Measurements from ENCODE around the gene LPO.

The LPO gene

DNA sequence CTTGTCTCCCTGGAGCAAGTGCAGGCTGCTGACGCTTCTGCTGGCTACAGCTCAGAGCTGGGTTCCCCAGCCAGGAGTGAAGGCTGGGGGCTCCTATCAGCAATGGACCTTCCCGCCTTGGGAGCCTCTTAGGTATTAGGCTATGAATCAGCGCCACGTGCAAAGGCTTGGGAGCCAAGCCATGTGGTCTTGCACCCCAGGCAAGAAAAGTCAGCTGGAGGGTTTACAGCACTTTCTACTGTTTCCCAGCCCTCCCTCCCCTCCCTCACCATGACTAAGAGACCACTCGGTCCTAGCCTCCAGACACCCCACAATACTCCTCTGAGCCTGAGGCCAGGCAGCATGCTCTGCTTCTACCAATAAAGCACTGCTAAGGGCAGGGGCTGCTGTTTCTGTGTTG is 33.6 kb upstream of the LPO start:
- Histone ChIP-seq H3K9ac (no peak overlapping the region), H3K4me1 (no peaks in the 10 kb centered on the region)

GRCh38 chr17:58205936-58206335 is 32.4 kb upstream of the LPO start:
- no peak overlapping the region for H3K27ac ChIP-seq
- H3K27me3 ChIP-seq = no peaks in the 10 kb centered on the region
- no peak overlapping the region for H3K4me3 ChIP-seq
- H3K9ac ChIP-seq = no peak overlapping the region
- no peaks in the 10 kb centered on the region for H3K9me3 ChIP-seq
- no peak for TF ChIP-seq Cebpa-rat (IDR thresholded peaks at IDR 0.05)
- peaks cover 41% of the 10 kb centered on the region for H3K36me3 ChIP-seq
- H3K4me1 ChIP-seq = no peaks in the 10 kb centered on the region
- no peaks in the 10 kb centered on the region for H4K20me1 ChIP-seq
- no peak overlapping the region for H3K4me2 ChIP-seq

More for the DNA sequence above, 33.6 kb upstream of the LPO start:
- Histone ChIP-seq H3K36me3 (peaks cover 30% of the 10 kb centered on the region), H3K4me3 (no peak overlapping the region), H4K20me1 (no peaks in the 10 kb centered on the region), H3K27ac (no peak overlapping the region), H3K27me3 (no peaks in the 10 kb centered on the region), H3K4me2 (no peak overlapping the region), H3K9me3 (no peaks in the 10 kb centered on the region)
- TF ChIP-seq Cebpa-rat (IDR thresholded peaks at IDR 0.05) = no peak

- H3K4me3 ChIP-seq = no peak overlapping the region
- H3K4me1 ChIP-seq = no peaks in the 10 kb centered on the region
- H3K9ac ChIP-seq = no peak overlapping the region
- H3K4me2 ChIP-seq = no peak overlapping the region
- H3K27me3 ChIP-seq = no peaks in the 10 kb centered on the region
- no peak overlapping the region for H3K27ac ChIP-seq
- no peaks in the 10 kb centered on the region for H4K20me1 ChIP-seq
- no peaks in the 10 kb centered on the region for H3K9me3 ChIP-seq
- TF ChIP-seq Cebpa-rat (IDR thresholded peaks at IDR 0.05) = no peak
- H3K36me3 ChIP-seq = peaks cover 47% of the 10 kb centered on the region
Observed at GRCh38 chr17:58207451-58207850, 30.9 kb upstream of the LPO start.

- no peak overlapping the region for H3K9ac ChIP-seq
- no peaks in the 10 kb centered on the region for H3K27me3 ChIP-seq
- H4K20me1 ChIP-seq = no peaks in the 10 kb centered on the region
- peaks cover 56% of the 10 kb centered on the region for H3K36me3 ChIP-seq
- no peaks in the 10 kb centered on the region for H3K4me1 ChIP-seq
- H3K9me3 ChIP-seq = no peaks in the 10 kb centered on the region
- no peak for TF ChIP-seq Cebpa-rat (IDR thresholded peaks at IDR 0.05)
- no peak overlapping the region for H3K4me2 ChIP-seq
- H3K4me3 ChIP-seq = no peak overlapping the region
- no peak overlapping the region for H3K27ac ChIP-seq
Observed at GRCh38 chr17:58208344-58208743, 30.0 kb upstream of the LPO start.

- H3K4me2 ChIP-seq = no peak overlapping the region
- H3K27me3 ChIP-seq = no peaks in the 10 kb centered on the region
- no peak overlapping the region for H3K4me3 ChIP-seq
- no peak for TF ChIP-seq Cebpa-rat (IDR thresholded peaks at IDR 0.05)
- H4K20me1 ChIP-seq = no peaks in the 10 kb centered on the region
- H3K9ac ChIP-seq = no peak overlapping the region
- H3K36me3 ChIP-seq = peaks cover 61% of the 10 kb centered on the region
- H3K4me1 ChIP-seq = no peaks in the 10 kb centered on the region
- no peak overlapping the region for H3K27ac ChIP-seq
- no peaks in the 10 kb centered on the region for H3K9me3 ChIP-seq
Observed at GRCh38 chr17:58210922-58211321, 27.5 kb upstream of the LPO start.

DNA sequence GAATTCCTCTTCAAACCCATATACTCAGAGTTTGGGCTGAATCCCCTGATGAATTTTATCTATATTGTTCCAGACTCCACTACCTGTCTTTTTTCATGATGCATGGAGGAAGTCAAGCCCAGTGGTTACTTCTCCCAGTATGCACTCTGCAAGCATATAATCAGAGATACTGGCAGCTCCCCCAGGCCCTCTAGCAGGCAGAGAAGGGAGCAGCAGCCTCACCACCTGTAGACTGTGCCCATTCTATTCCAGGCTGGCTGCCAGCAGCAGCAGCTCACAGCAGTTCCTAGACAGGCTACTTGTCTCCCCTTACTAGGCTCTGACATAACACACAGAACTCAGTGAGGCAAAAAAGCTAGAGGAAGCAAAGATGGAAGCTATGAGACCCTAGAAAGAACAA is 22.7 kb upstream of the LPO start:
- no peak for TF ChIP-seq Cebpa-rat (IDR thresholded peaks at IDR 0.05)
- Histone ChIP-seq H3K4me2 (no peak overlapping the region), H3K27ac (no peak overlapping the region), H3K4me3 (no peak overlapping the region), H4K20me1 (no peaks in the 10 kb centered on the region), H3K9ac (no peak overlapping the region), H3K36me3 (peaks cover 25% of the 10 kb centered on the region), H3K27me3 (no peaks in the 10 kb centered on the region), H3K9me3 (no peaks in the 10 kb centered on the region), H3K4me1 (peaks cover 19% of the 10 kb centered on the region)

- H3K27me3 ChIP-seq = no peaks in the 10 kb centered on the region
- H3K4me3 ChIP-seq = no peak overlapping the region
- H3K9ac ChIP-seq = no peak overlapping the region
- H3K27ac ChIP-seq = no peak overlapping the region
- no peaks in the 10 kb centered on the region for H3K9me3 ChIP-seq
- peaks cover 14% of the 10 kb centered on the region; the same call in 1 of the 2 replicates for H3K36me3 ChIP-seq
- peaks cover 19% of the 10 kb centered on the region for H3K4me1 ChIP-seq
- H3K4me2 ChIP-seq = no peak overlapping the region
- TF ChIP-seq Cebpa-rat (IDR thresholded peaks at IDR 0.05) = no peak
- H4K20me1 ChIP-seq = no peaks in the 10 kb centered on the region
Observed at GRCh38 chr17:58217766-58218165, 20.6 kb upstream of the LPO start.

- H3K4me3 ChIP-seq = peak within 1 kb of the TSS; percentile 69
- H3K27ac ChIP-seq = peak within 1 kb of the TSS; percentile 60
- no peak for TF ChIP-seq Cebpa-rat (IDR thresholded peaks at IDR 0.05)
- H3K27me3 ChIP-seq = no peaks in the 10 kb centered on the region
- H3K9me3 ChIP-seq = no peaks in the 10 kb centered on the region
- H4K20me1 ChIP-seq = no peaks in the 10 kb centered on the region
- H3K36me3 ChIP-seq = no peaks in the 10 kb centered on the region; the same call in 1 of the 2 replicates
- peak within 1 kb of the TSS; percentile 70 for H3K4me2 ChIP-seq
- H3K4me1 ChIP-seq = peaks cover 19% of the 10 kb centered on the region
- peak within 1 kb of the TSS; percentile 68 for H3K9ac ChIP-seq
Observed at GRCh38 chr17:58219007-58219788, 19.2 kb upstream of the LPO start, which contains the start of gene MKS1. MKS1 (minus strand) TSS chr17:58219255; CDS start chr17:58219230, 25 bp downstream.

- TF ChIP-seq Cebpa-rat (IDR thresholded peaks at IDR 0.05) = no peak
Observed at GRCh38 chr17:58219789-58220183, 18.6 kb upstream of the LPO start.

GRCh38 chr17:58224315-58224714 is 14.1 kb upstream of the LPO start:
- H3K4me3 ChIP-seq = no peak overlapping the region
- no peak overlapping the region for H3K9ac ChIP-seq
- H3K36me3 ChIP-seq = no peaks in the 10 kb centered on the region
- no peak overlapping the region for H3K4me2 ChIP-seq
- no peak overlapping the region for H3K27ac ChIP-seq
- no peaks in the 10 kb centered on the region for H3K9me3 ChIP-seq
- TF ChIP-seq Cebpa-rat (IDR thresholded peaks at IDR 0.05) = no peak
- H3K4me1 ChIP-seq = peaks cover 9% of the 10 kb centered on the region
- no peaks in the 10 kb centered on the region for H3K27me3 ChIP-seq
- H4K20me1 ChIP-seq = no peaks in the 10 kb centered on the region

More at GRCh38 chr17:58219789-58220183, 18.6 kb upstream of the LPO start:
- Histone ChIP-seq H4K20me1 (no peaks in the 10 kb centered on the region), H3K4me2 (peak overlapping the region; percentile 70), H3K9me3 (no peaks in the 10 kb centered on the region), H3K36me3 (no peaks in the 10 kb centered on the region; the same call in 1 of the 2 replicates), H3K4me3 (peak overlapping the region; percentile 69), H3K4me1 (peaks cover 19% of the 10 kb centered on the region), H3K9ac (no peak overlapping the region), H3K27me3 (no peaks in the 10 kb centered on the region), H3K27ac (peak overlapping the region; percentile 40; the same call in 1 of the 2 replicates)
